Immature natural killer cell (primary cell): ENCODE data around the gene IMPA2. TPM values are rescaled to one million over a fixed set of nuclear protein-coding genes. Genes with fewer than 3 reads are reported as not detected.
"Not testable (repeated sequence)": the region's sequence is repeated elsewhere in the genome, so short reads cannot be mapped to it uniquely, and the experiment has no call there.

Source experiments
- DNase-seq, 3 donors: peaks; one replicate each; pipeline ENCODE4 v3.0.0; 2022; ENCODE audit warnings: mixed read lengths in 1 of 3
- H3K27ac Mint-ChIP-seq, 6 donors: one replicate each; pipeline ENCODE4 v1.8.0; 2020; ENCODE audit warnings: mixed read lengths in 6 of 6, mild to moderate bottlenecking in 5 of 6, inconsistent platforms in 4 of 6, moderate library complexity in 3 of 6
- H3K27me3 Mint-ChIP-seq, 3 donors: one replicate each; pipeline ENCODE4 v1.8.0; 2020 to 2021; ENCODE audit warnings: low read depth in 3 of 3, mild to moderate bottlenecking in 3 of 3, mixed read lengths in 3 of 3, moderate library complexity in 3 of 3, inconsistent platforms in 1 of 3
- H3K36me3 Mint-ChIP-seq, 3 donors: one replicate each; pipeline ENCODE4 v1.8.0; 2020; ENCODE audit warnings: mixed read lengths in 3 of 3, inconsistent platforms in 2 of 3, mild to moderate bottlenecking in 2 of 3
- H3K4me1 Mint-ChIP-seq, 2 donors: one replicate each; pipeline ENCODE4 v1.8.0; 2020; ENCODE audit warnings: inconsistent platforms in 2 of 2, mild to moderate bottlenecking in 2 of 2, mixed read lengths in 2 of 2, moderate library complexity in 1 of 2
- H3K4me3 Mint-ChIP-seq, 5 donors: one replicate each; pipeline ENCODE4 v1.8.0; 2020; ENCODE audit warnings: mild to moderate bottlenecking in 5 of 5, mixed read lengths in 5 of 5, inconsistent platforms in 3 of 5, moderate library complexity in 3 of 5
- H3K9me3 Mint-ChIP-seq, 6 donors: one replicate each; pipeline ENCODE4 v1.8.0; 2020; ENCODE audit warnings: mild to moderate bottlenecking in 6 of 6, mixed read lengths in 6 of 6, inconsistent platforms in 4 of 6, moderate library complexity in 3 of 6
- polyA plus RNA-seq, 3 donors: library from polyadenylated mRNA; unstranded; fragments of 300-500 nt; fragmentation: Illumina TruSeq; gene quantifications; one replicate each; pipeline ENCODE4 v1.2.3, GENCODE V29; 2021

IMPA2 gene
- polyA plus RNA-seq = 10 to 100 TPM in 2 of 3 donors, 1 to 10 TPM in 1; 6.0 to 15.2 (median 13.8) TPM

DNA sequence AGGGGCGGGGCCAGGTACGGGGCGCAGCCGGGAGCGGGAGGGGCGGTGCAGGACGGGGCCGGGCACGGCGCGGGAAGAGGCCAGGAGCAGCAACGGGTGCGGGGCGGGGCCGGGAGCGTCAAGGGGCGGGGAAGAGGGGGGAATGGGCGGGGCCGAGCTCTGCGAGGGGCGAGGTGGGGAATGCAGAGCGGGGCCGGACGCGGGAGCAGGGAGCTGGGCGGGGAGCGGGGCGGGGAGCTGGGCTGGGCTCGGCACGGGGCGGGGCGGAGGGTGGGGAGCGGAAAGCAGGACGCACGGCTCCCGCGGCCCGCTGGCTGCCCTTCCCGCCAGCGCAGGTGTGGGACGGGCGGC lies at the start of gene IMPA2:
TSS of gene IMPA2 (plus strand) at position 316 of the 351 bp plus-strand sequence. CDS start 163 bp downstream, outside the sequence.
- peak within 1 kb of the TSS; percentile 88 to 91 (median 89) for H3K4me3 Mint-ChIP-seq
- H3K36me3 Mint-ChIP-seq = no peaks in the 10 kb centered on the region
- no peak for DNase-seq
- peak within 1 kb of the TSS in 5 of 6 donors; percentile 58 to 84 (median 73) for H3K27ac Mint-ChIP-seq
- peaks cover 16% of the 10 kb centered on the region in 2 donors for H3K4me1 Mint-ChIP-seq
- no peaks in the 10 kb centered on the region for H3K9me3 Mint-ChIP-seq
- peaks cover 0 to 9% (median 2%) of the 10 kb centered on the region in 3 donors for H3K27me3 Mint-ChIP-seq

DNA sequence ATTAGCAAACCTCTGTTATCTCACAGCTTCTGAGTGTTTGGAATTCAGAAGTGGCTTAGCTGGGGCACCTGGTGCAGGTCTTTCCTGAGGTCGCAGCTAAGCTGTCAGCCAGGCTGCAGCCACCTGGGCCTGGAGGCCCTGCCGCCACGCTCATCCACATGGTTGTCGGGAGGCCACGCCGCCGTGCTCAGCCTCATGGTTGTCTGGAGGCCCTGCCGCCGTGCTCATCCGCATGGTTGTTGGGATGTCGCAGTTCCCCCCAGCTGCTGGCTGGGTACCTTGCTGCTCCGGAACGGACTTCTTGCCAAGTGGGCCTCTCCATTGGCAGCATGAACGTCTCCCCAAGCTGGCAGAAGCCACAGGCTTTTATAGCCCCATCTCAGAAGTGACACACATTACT lies 48.9 kb upstream of the IMPA2 start:
- Mint-ChIP-seq H3K27me3 (peaks cover 3 to 6% (median 4%) of the 10 kb centered on the region in 3 donors), H3K4me3 (no peak overlapping the region), H3K36me3 (no peaks in the 10 kb centered on the region), H3K9me3 (no peaks in the 10 kb centered on the region), H3K4me1 (peaks cover 2 to 9% of the 10 kb centered on the region in 2 donors), H3K27ac (no peak overlapping the region)
- no peak for DNase-seq

DNA sequence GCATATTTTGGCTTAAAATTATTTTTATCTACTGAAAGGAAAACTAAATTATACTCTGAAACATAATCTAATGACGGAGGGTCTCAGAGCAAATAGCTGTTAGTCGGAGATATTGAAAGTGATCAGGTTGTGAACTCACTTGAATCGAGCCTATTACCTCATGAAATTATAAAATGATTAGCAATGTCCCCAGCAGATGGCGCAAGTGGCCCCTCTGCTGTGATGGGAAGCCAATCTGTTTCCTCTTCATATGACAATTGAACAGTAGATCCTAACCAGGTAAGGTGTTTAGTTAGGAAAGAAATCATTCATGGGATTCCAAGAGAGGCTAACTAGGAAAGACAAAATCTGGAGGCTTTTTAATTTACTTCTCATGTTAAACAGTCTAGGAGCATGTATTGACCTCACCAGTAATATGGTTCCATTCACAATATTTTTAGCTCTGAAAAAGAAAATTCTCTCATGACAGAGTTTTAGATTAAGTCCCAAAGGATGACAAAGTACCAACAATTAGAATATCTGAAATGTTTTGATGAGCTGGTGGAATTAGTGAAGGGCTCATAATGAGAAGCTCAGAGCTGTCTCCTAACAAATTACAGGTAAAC lies 43.3 kb upstream of the IMPA2 start:
- peak; percentile 62 to 66 (median 62) for DNase-seq
- Mint-ChIP-seq H3K4me1 (no peaks in the 10 kb centered on the region), H3K4me3 (no peak overlapping the region), H3K27ac (no peak overlapping the region), H3K9me3 (no peaks in the 10 kb centered on the region), H3K27me3 (peaks cover 0 to 3% (median 0%) of the 10 kb centered on the region in 3 donors), H3K36me3 (no peaks in the 10 kb centered on the region)

DNA sequence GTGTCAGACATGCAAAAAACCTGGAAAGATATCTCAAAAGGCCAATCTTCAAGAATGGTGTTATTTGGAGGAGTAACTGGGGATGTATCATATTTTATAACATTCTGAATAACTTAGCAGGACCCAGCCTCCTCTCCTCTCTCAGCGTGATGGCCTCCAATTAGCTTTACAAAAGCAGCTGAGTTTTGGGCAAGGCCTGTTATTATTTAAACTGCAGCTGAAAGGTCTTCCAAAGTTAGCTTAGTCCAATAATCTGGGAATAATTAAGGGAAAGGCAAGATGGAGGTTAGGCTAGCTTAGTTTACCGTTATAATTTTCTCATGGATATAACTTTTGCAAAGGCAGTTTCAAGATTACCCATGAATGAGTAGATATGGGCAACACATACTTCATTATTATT lies 40.4 kb upstream of the IMPA2 start:
- Mint-ChIP-seq H3K27me3 (peaks cover 2 to 5% (median 3%) of the 10 kb centered on the region in 3 donors), H3K4me3 (no peak overlapping the region), H3K4me1 (peaks cover 4 to 14% of the 10 kb centered on the region in 2 donors), H3K27ac (no peak overlapping the region), H3K36me3 (no peaks in the 10 kb centered on the region), H3K9me3 (no peaks in the 10 kb centered on the region)
- DNase-seq = no peak

DNA sequence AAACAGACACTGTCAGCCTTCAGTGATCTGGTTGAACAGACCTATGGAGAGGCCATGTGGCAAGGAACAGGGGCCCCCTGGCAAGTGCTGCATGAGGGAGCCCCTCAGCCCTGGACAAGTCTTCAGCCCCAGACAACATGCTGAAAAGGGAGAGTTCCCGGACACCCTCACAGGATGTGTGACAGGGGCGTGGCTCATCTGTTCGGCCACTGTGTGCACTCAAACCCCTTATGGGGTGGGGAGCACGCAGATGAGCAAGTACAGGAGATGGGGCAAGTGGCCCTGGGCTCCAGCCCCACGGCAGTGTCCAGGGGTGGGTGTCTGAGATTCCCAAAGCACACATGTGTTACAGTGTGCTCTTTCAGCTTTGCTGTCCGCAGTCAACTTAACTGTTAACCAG lies 37.8 kb upstream of the IMPA2 start:
- H3K4me1 Mint-ChIP-seq = peaks cover 18 to 24% of the 10 kb centered on the region in 2 donors
- DNase-seq = no peak
- no peaks in the 10 kb centered on the region for H3K36me3 Mint-ChIP-seq
- peaks cover 2 to 9% (median 9%) of the 10 kb centered on the region in 3 donors for H3K27me3 Mint-ChIP-seq
- H3K9me3 Mint-ChIP-seq = no peaks in the 10 kb centered on the region
- H3K4me3 Mint-ChIP-seq = no peak overlapping the region
- no peak overlapping the region for H3K27ac Mint-ChIP-seq

DNA sequence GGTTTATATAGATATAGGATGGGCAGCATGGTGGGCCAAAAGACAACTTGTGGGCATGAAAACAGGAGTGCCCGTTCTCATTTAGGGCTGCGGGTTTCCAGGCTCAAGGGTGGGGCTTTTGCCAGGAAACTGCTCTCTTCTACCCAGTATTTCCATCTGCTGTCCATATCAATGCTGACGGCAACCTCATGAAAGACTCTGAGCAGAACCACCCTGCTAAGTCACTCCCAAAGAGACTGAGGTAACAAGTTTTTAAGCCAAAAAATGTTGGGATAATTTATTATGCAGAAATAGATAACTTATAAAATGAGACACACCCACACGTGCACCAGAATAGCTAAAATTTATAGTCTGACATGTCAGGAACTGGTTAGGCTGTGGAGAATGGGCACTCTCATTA lies 37.1 kb upstream of the IMPA2 start:
- no peak for DNase-seq
- peaks cover 2 to 9% (median 9%) of the 10 kb centered on the region in 3 donors for H3K27me3 Mint-ChIP-seq
- H3K4me3 Mint-ChIP-seq = no peak overlapping the region
- H3K27ac Mint-ChIP-seq = no peak overlapping the region
- peaks cover 18 to 26% of the 10 kb centered on the region in 2 donors for H3K4me1 Mint-ChIP-seq
- no peaks in the 10 kb centered on the region for H3K36me3 Mint-ChIP-seq
- H3K9me3 Mint-ChIP-seq = no peaks in the 10 kb centered on the region

DNA sequence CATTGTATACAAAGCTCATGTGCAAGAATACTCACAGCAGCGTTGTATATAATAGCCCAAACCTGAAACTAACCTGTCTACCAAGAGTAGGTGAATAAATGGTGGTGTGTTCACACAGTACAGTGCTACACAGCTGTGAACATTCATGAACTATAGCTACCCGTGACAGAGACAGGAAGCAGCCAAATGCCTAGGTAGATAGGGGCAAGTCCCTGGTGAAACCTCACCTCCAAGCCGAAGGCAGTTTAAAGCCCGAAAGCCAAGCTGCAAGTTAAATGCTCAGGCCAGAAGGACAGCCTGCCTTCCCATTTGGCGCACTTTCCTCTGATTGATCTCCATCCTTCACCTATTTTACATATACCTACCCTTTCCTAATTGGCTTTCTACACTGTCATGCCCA lies 36.5 kb upstream of the IMPA2 start:
- no peak for DNase-seq
- peaks cover 2 to 9% (median 9%) of the 10 kb centered on the region in 3 donors for H3K27me3 Mint-ChIP-seq
- H3K4me3 Mint-ChIP-seq = no peak overlapping the region
- no peak overlapping the region for H3K27ac Mint-ChIP-seq
- H3K36me3 Mint-ChIP-seq = no peaks in the 10 kb centered on the region
- no peaks in the 10 kb centered on the region for H3K9me3 Mint-ChIP-seq
- peaks cover 18 to 26% of the 10 kb centered on the region in 2 donors for H3K4me1 Mint-ChIP-seq

DNA sequence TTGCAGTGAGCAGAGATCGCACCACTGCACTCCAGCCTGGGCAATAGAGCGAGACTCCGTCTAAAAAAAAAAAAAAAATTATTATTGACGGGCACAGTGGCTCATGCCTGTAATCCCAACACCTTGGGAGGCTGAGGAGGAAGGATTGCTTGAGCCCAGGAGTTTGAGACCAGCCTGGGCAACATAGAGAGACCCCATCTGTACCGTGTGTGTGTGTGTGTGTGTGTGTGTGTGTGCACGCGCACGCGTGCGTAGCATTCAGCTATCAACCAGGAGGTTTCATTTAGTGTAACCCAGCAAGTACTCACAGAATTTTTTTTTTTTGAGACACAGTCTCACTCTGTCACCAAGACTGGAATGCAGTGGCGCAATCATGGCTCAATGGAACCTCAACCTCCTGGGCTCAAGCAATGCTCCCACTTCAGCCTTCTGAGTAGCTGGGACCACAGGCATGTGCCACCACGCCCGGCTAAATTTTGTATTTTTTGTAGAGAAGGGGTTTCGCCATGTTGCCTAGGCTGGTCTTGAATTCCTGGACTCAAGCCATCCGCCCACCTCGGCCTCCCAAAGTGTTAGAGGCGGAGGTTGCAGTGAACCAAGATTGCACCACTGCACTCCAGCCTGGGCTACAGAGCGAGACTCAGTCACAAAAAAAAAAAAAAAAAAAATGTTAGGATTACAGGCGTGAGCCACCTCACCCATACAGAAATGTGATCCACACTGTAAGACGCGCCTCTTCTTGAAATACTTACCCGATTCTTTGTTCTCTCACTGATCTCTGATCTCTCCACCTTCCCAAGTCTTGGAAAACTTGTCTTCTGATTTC lies 35.3 kb upstream of the IMPA2 start:
- Mint-ChIP-seq H3K27ac (peak overlapping the region in 2 of 6 donors; percentile 62 to 70), H3K4me3 (peak overlapping the region; percentile 20 to 91 (median 84)), H3K4me1 (peaks cover 18 to 26% of the 10 kb centered on the region in 2 donors)
- H3K36me3 Mint-ChIP-seq, H3K9me3 Mint-ChIP-seq, H3K27me3 Mint-ChIP-seq, DNase-seq: not testable (repeated sequence)

DNA sequence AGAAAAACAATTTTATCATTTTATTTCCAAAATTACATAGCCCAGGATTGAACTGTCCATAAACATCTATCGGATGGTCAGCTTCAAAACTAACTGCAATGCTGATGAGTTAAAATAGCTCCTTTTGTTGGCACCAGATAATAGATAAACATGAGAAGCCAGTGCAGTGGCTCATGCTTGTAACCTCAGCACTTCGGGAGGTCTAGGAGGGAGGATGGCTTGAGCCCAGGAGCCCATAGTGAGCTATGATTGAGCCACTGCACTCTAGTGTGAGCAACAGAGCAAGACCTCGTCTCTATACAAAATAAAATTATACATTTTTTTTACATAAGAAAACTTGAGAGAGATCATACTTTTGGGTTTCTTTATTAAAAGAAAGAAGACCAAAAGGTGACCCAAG lies 34.6 kb upstream of the IMPA2 start:
- Mint-ChIP-seq H3K4me3 (peak overlapping the region in 4 of 5 donors; percentile 84 to 91 (median 86)), H3K36me3 (no peaks in the 10 kb centered on the region), H3K9me3 (no peaks in the 10 kb centered on the region), H3K27me3 (peaks cover 2 to 9% (median 6%) of the 10 kb centered on the region in 3 donors), H3K27ac (peak overlapping the region; percentile 12 to 84 (median 68)), H3K4me1 (peaks cover 18 to 26% of the 10 kb centered on the region in 2 donors)
- DNase-seq = no peak

DNA sequence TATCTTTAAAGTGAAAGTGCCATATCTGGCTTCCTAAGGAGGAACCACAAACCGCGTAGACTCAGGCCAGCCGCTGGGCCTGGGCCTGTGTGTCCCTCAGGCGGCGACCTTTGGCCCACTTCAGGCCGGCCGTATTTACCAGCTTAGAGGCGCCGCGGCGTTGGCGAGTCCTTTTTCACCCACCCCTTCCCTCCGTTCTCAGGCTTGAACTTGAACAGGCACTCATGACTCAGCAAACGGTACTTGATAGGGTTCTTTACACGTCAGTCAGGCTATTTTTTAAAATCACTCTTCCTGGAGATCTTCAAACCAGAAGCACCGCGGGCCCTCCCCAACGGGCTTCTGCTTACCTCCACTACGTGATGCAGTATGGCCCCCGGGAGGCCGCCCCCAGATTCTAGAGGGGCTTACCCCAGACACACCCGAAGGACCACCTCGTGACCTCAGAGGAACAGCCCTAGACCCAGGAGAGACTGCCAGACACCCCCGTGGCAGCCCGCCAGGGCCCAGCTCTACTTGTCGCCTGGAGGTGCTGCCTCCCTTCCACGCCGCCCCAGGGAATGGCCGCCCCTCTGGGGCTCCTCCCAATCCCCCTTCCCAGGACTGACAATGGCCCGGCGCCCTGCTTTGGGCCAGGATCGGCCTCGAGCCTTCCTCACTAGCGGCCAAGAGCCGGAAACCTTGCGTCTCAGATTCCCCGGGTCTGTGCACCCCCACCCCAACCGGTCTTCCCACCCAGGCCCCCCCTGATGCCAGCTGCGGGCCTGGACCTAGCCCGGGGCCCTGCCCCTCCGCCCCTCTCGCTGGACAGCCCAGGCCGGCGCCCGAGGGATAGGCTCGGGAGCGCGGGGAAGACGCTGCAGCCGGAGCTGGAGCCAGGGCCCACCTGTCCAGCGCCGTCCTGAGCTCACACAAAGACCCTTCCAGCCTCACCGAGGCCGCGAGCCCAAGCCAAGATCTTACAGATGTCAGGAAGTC lies 33.8 kb upstream of the IMPA2 start:
- Mint-ChIP-seq H3K27ac (peak overlapping the region; percentile 70 to 89 (median 83)), H3K27me3 (peaks cover 6 to 9% (median 7%) of the 10 kb centered on the region in 3 donors), H3K4me3 (peak overlapping the region; percentile 84 to 95 (median 88)), H3K36me3 (no peaks in the 10 kb centered on the region), H3K9me3 (no peaks in the 10 kb centered on the region), H3K4me1 (peaks cover 18 to 26% of the 10 kb centered on the region in 2 donors)
- DNase-seq = peak; percentile 72 to 75 (median 75)

DNA sequence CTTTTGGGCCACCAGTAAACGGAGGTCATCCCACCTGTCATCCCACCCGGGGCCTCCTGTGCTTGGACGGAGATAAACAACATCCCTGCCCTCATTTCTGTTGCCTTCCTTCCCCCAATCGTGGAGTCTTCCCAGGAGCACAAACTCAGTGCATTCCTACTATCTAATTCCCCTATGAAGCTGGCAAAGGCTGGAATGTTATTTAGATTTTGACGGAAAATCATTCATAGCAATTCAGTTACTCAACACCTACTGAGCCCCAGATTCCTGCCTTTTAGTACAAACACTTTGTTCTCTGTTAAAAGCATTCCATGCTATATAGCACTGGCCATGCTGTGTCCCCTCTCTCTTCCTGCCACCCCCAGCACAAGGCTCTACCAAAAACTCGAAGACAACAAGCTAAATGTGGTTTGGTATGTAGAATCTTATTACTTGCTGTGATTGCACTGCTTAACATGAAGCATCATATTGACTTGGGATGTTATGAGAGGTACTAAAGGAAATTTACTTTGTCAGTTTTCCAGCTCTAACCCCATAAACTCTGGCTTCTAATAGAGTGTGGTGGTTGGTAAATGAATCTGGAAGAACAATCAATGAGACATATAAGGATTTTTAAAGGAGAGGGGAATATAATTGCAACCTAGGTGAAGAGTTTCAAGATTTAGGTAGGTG lies 32.3 kb upstream of the IMPA2 start:
- H3K4me3 Mint-ChIP-seq = peak overlapping the region; percentile 0 to 48 (median 25)
- no peaks in the 10 kb centered on the region for H3K36me3 Mint-ChIP-seq
- peak overlapping the region in 4 of 6 donors; percentile 17 to 60 (median 42) for H3K27ac Mint-ChIP-seq
- DNase-seq = no peak
- H3K27me3 Mint-ChIP-seq = peaks cover 6 to 11% (median 7%) of the 10 kb centered on the region in 3 donors
- no peaks in the 10 kb centered on the region for H3K9me3 Mint-ChIP-seq
- peaks cover 14 to 19% of the 10 kb centered on the region in 2 donors for H3K4me1 Mint-ChIP-seq

DNA sequence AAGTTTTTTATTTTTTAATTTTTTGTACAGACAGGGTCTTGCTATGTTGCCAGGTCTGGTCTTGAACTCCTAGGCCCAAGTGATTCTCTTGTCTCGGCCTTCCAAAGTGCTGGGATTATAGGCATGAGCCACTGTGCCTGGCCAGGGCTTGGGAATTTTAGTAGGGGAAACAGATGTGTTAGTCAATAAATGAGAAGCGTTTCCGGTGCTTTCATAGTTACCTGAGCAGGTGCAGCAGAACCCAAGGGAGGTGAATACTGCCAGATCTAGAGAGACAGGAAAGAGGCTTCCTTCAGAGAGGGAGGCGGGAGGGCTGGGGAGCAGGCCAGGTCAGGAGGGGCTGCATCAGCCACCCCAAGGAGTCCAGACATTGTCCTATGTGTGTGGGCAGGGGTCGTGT lies 30.5 kb upstream of the IMPA2 start:
- Mint-ChIP-seq H3K4me1 (peaks cover 13 to 14% of the 10 kb centered on the region in 2 donors), H3K27ac (no peak overlapping the region)
- no peak for DNase-seq

DNA sequence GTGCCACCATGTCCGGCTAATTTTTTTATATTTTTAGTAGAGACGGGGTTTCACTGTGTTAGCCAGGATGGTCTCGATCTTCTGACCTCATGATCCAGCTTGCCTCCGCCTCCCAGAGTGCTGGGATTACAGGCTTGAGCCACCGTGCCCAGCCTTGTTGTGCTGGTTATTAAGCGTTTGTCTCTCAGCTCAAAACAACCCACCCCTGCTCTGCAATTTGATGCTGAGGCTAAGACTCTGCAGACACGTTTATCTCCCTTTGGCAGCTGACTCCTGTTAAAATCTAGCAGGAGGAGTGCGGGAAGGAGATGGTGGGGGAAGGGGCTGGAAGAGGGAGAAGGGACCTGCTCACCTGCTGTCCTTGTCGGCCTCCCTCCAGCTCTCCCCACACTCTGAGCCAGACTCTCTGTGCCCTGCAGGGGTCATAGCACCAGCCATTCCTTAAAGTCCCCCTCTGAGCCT lies 29.9 kb upstream of the IMPA2 start:
- Mint-ChIP-seq H3K27me3 (peaks cover 5 to 6% (median 5%) of the 10 kb centered on the region in 3 donors), H3K9me3 (no peaks in the 10 kb centered on the region), H3K4me3 (no peak overlapping the region), H3K4me1 (peaks cover 10 to 13% of the 10 kb centered on the region in 2 donors), H3K36me3 (no peaks in the 10 kb centered on the region), H3K27ac (no peak overlapping the region)
- DNase-seq = no peak

More for the DNA sequence above, 30.5 kb upstream of the IMPA2 start:
- Mint-ChIP-seq H3K27me3 (peaks cover 5 to 6% (median 5%) of the 10 kb centered on the region in 3 donors), H3K9me3 (no peaks in the 10 kb centered on the region), H3K4me3 (no peak overlapping the region), H3K36me3 (no peaks in the 10 kb centered on the region)
